ENCODE data around the gene KRTAP10-11.
"Not testable (repeated sequence)": the region's sequence is repeated elsewhere in the genome, so short reads cannot be mapped to it uniquely, and the experiment has no call there.

KRTAP10-11 gene

DNA sequence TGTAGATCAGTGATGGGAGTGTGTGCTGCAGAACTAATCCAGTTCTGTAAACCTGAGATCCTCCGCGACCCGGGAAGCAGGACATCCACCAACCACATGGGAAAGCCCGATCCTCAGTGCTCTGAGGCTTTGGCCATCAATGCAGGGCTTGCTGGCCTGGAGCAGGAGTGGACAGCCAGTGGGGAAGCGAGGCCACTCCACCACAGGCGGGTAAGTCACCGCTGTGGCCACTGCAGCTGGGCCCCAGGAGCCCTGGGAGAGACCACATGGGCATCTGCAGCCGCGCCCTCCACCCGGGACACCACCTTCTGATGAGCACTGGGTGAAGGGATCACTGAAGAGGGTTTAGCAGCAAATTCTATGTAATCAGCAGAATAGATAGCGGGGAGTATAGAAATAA, 34.9 kb downstream of the KRTAP10-11 start:
- TF ChIP-seq CTCF (IDR thresholded peaks at IDR 0.05; ENCODE audit: insufficient read depth, missing control alignments), result no peak
- no peak for DNase-seq (ENCODE audit: insufficient read length, low spot score)
- FAIRE-seq, result no peak

GRCh38 chr21:44681861-44682579, 35.8 kb downstream of the KRTAP10-11 start, which contains the start of gene KRTAP12-1:
Gene KRTAP12-1 (minus strand): TSS chr21:44682163. CDS start chr21:44682123, 40 bp downstream.
- no peak for TF ChIP-seq CTCF (IDR thresholded peaks at IDR 0.05; ENCODE audit: insufficient read depth, missing control alignments)
- DNase-seq (ENCODE audit: insufficient read length, low spot score), result no peak
- no peak for FAIRE-seq

DNA sequence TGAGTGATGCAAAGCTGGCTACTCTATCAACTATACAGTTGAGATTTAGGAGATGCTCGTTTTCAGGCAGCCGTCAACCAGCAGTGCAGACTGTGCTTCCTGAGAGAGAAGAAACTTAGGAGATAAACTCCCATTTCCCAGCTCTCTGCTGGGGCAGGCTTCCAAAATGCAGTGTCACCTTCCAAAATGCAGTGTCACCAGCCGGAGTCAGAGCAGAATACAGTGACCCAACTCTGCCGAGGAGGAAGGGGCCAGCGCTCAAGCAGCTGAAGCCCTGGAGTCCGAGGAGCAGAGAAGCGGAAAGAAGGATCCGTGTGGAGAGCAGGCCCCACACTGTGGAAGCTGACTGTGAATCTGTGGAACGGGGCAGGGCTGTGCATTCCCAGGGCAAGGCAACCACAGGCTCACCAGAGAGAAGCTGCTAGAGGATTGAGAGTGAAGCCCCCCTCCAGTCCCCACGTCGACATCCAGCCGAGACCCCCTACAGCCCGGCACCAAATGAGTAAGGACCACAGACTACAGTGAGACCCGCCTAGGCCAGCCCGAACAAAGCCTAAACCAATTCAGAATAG, 36.5 kb downstream of the KRTAP10-11 start:
- no peak for TF ChIP-seq CTCF (IDR thresholded peaks at IDR 0.05; ENCODE audit: insufficient read depth, missing control alignments)
- DNase-seq (ENCODE audit: insufficient read length, low spot score) (no peak), FAIRE-seq (no peak)

- DNase-seq (ENCODE audit: insufficient read length, low spot score), result no peak
Observed at GRCh38 chr21:44684077-44684476, 37.9 kb downstream of the KRTAP10-11 start.

GRCh38 chr21:44684483-44684882, 38.3 kb downstream of the KRTAP10-11 start:
- DNase-seq (ENCODE audit: insufficient read length, low spot score) (no peak), FAIRE-seq (no peak)
- no peak for TF ChIP-seq CTCF (IDR thresholded peaks at IDR 0.05; ENCODE audit: insufficient read depth, missing control alignments)

More at GRCh38 chr21:44684077-44684476, 37.9 kb downstream of the KRTAP10-11 start:
- FAIRE-seq, result no peak
- no peak for TF ChIP-seq CTCF (IDR thresholded peaks at IDR 0.05; ENCODE audit: insufficient read depth, missing control alignments)

GRCh38 chr21:44685050-44685449, 38.8 kb downstream of the KRTAP10-11 start:
- FAIRE-seq; DNase-seq (ENCODE audit: insufficient read length, low spot score): not testable (repeated sequence)

GRCh38 chr21:44686000-44686781, 40.0 kb downstream of the KRTAP10-11 start:
- no peak for FAIRE-seq
- no peak for DNase-seq (ENCODE audit: insufficient read length, low spot score)

More at GRCh38 chr21:44686000-44686781, 40.0 kb downstream of the KRTAP10-11 start:
- no peak for TF ChIP-seq CTCF (IDR thresholded peaks at IDR 0.05; ENCODE audit: insufficient read depth, missing control alignments)

Measured in D721Med (cell line).